Gastrocnemius medialis (tissue), 4 donors: ENCODE results near the gene PADI4.

Source experiments
- POLR2A ChIP-seq, 2 donors: fragments of 450-650 bp; IDR thresholded peaks; one replicate each; pipeline ENCODE4 v1.6.1; 2017; ENCODE audit warnings: antibody characterized with exemption in 2 of 2, mild to moderate bottlenecking in 2 of 2, moderate library complexity in 2 of 2
- TF ChIP-seq, protein P1 (sequence below), 5 experiments: fragments of 450-650 bp in 3 of 5; fragments of 200-600 bp in 2 of 5; sonication (generic) in 2 of 5; IDR thresholded peaks in 4 of 5; conservative IDR thresholded peaks in 1 of 5; 1 replicate in 4 of 5; 2 replicates in 1 of 5; pipeline ENCODE4 v1.5.1; 2016 to 2019; ENCODE audit warnings: antibody characterized with exemption in 5 of 5, mild to moderate bottlenecking in 3 of 5, moderate library complexity in 3 of 5

GRCh38 chr1:17263936-17264335, 44.1 kb upstream of the PADI4 start:
- no peak for TF ChIP-seq POLR2A (IDR thresholded peaks at IDR 0.05)
- TF ChIP-seq, protein P1, sequence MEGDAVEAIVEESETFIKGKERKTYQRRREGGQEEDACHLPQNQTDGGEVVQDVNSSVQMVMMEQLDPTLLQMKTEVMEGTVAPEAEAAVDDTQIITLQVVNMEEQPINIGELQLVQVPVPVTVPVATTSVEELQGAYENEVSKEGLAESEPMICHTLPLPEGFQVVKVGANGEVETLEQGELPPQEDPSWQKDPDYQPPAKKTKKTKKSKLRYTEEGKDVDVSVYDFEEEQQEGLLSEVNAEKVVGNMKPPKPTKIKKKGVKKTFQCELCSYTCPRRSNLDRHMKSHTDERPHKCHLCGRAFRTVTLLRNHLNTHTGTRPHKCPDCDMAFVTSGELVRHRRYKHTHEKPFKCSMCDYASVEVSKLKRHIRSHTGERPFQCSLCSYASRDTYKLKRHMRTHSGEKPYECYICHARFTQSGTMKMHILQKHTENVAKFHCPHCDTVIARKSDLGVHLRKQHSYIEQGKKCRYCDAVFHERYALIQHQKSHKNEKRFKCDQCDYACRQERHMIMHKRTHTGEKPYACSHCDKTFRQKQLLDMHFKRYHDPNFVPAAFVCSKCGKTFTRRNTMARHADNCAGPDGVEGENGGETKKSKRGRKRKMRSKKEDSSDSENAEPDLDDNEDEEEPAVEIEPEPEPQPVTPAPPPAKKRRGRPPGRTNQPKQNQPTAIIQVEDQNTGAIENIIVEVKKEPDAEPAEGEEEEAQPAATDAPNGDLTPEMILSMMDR (IDR thresholded peaks at IDR 0.05 in 4 of 5, conservative IDR thresholded peaks at IDR 0.05 in 1 of 5), result no peak
